GM18498 (cell line): ENCODE results near the gene EPHB2.

Source experiments
- ATAC-seq: cut with Tn5 transposase; IDR thresholded peaks from one replicate; pipeline ENCODE4 v1.9.1; 2021; ENCODE audit warnings: mild to moderate bottlenecking, moderate library complexity; ENCODE audit not compliant: unreplicated experiment

Gene EPHB2

DNA sequence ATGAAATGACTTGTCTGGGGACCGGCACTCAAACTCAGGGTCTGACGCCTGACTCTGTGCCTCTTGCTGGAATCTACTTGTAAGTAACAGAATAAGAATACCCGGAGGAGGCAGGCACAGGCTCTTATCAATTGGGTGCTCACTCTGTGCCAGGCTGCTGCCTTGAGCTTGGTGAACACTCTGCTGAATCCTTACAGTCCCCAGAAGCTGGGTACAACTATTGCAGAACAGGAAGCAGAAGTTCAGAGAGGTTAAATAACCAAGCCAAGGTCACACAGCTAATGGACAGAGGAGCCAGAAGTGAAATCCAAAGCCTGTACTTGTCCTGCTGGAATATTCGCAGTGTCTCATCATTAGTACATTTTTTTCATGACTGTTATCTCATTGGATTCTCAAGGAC, 86.0 kb downstream of the EPHB2 start:
- ATAC-seq, result no peak

DNA sequence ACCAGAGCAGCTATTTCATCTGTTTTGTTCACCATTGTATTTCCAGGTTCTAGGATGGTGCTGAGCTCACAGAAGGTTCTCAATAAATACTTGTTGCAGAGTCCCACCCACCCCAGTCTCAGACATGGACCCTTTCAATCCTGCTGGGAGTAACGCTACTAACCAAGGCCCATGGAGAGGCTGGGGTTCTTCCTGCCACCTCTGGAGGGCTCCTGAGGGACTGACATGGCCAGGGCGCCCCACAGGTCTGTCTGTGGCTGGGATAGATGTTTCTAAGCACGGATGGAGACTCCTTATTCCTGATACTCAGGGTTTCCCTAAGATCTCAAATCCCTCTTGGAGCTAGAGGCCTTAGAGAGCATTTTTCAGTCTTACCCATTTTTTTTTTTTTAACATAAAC, 87.4 kb downstream of the EPHB2 start:
- no peak for ATAC-seq

DNA sequence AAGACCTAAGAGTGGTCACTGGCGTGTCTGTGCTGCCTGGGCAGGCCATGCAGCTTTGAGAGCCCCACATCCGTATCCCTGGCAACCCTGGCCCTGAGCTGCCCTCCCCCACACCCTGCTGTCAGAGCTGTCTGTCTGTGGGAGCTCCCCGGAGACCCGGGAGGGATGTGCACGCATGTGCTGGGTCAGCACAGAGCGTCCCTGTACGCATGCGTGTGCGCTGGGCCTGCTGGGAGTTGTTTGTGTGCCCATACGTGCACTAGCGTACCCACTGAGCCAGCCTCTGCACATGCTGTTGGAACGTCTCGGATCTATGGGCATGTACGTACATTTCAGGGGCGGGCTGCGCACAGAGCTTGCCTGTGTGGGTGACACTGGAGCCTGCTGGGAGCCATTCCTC, 89.3 kb downstream of the EPHB2 start:
- ATAC-seq, result no peak

DNA sequence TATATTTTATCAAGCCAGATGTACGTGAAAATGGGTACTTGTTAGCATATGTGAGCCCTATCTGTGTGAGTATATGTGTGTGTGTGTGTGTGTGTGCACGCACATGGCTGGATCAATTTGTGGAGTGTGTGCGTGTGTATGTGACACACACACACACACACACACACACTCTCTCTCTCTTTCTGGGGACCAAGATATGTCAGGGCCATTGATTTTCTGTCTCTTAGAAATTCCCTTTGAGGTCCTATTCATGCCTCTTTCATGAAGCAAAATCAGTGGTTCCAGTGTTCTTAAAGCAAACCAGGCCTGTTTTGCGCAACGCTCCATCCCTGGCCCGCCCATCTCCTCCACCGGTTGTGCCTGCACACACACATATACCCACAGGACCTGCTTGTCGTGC, 90.0 kb downstream of the EPHB2 start:
- ATAC-seq, result no peak

DNA sequence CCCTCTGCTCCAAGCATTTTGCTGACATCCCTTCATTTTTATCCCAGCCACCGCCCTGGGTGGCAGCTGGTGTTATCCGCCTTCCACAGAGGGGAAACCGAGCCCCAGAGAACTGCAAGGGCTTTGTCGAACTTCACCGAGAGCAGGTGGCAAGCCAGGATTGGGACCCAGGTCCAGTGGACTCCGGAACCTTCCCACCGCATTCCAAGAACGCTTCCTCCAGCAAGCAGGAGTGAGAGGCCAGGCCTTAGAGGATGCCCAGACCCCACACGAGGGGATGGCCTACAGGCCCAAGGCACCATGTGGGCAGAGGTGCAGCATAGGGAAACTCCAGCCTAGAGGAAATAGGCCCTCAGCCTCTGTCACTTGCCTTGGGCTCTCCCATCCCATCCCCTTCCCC, 90.7 kb downstream of the EPHB2 start:
- no peak for ATAC-seq

DNA sequence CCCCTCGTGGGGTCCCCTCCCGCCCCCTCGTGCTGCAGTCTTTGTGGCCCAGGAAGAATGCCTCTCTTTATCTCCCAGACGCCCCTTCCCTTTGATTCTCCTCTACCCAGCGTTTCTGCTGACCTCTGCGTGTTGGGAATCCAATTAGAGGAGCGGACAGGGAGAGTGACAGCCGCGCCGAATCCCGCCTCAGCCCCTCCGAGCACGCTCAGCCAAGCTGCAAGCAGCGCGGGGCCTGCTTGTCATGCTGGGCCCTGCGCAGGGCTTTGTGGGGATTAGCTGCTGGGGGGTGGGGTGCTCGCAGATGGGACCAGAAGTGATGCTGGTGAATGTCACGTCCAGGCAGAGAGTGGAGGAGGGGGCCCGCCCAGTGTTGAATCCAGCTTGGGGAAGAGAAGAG, 91.1 kb downstream of the EPHB2 start:
- ATAC-seq, result no peak

DNA sequence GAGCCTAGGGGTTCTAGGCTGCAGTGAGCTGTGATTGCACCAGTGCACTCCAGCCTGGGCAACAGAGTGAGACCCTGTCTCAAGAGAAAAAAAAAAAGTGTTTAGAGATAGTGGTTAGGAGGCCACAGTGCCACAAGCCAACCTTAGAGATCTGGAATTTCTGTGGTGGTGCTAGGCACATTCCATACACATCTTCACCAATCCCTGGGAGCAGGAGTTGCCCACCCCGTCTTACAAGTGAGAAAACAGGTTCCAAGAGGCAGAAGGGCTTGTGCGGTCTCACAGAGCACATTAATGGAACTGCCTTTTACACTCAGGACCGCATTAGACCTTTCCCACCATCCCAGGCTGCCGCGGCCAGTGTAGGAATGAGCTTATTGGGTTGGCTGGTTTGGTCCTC, 93.2 kb downstream of the EPHB2 start:
- no peak for ATAC-seq

DNA sequence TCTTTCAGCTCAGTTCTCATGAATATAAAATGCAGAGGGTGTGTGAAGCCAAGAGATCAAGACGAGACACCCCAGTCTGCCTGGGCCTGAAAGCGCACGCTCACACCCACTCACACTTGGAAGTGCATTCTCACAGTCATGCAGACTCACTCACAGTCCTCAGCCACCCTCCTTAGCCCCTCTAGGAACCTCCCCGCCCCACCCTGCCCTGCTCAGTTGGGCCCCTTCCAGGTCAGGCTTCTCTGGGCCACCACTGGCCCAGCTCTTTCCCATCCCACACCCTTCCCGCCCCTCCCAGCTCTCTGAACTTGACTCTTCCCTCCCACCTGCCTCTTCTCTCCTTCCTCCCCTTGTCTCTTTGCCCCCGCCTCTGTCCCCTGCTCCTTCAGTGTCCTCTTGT, 93.8 kb downstream of the EPHB2 start:
- ATAC-seq, result no peak

DNA sequence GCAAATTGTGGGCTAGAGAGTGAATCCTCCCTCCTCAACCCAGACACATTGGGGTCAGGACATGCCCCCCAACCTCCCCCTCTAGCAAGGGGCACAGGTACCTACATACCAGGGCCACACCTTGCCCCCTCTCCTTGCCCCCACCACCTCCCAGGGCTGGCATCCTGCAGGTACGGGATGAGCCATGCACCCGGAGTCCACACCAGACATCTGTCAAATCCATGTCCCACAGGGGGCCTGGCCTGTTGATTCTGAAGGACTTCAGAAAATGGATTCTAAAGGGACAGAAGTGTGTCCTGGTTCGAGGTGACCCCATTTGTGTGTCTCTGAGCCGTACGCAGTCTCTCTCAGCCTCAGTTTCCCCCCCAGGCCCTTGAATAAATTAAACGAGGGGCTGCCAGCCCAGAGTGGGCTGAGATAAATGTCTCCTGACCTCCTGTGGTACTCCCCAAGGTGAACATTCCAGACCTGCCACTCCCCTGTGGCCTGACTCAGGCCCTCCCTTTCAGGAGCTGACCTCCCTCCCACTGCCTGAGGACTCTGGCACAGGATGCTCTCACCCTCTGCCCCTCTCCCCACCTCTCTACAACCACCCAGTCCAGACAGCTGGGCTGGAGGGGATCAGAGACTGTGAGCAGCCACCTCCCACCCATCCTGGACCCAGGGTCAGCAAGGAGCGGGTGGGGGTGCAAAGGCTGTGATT, 94.5 kb downstream of the EPHB2 start:
- ATAC-seq, result no peak

DNA sequence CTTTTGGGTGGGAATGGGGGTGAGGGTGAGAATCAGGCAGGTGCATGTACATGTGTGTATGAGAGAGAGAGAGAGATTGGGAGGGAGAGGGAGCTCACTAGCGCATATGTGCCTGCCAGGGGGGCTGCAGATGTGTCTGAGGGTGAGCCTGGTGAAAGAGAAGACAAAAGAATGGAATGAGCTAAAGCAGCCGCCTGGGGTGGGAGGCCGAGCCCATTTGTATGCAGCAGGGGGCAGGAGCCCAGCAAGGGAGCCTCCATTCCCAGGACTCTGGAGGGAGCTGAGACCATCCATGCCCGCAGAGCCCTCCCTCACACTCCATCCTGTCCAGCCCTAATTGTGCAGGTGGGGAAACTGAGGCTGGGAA, 95.0 kb downstream of the EPHB2 start:
- no peak for ATAC-seq

DNA sequence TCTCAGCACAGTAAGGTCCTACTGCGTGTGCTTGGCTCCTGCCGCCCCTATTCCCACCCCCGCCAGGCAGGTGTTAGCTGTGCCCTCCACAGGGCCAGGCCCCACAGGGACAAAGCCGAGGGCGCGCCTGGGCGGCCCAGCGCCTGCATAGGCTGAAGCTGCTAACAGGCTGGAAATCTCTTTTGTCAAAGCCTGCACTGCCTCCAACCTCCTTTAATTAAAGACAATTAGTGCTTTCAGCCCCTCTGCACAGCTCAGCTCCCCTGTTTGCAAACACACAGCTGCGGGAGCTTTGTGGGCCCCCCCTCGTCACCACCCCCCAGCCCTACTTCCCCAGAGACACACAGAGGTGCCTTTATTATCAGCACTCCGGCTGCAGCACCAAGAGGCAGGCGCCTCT, 95.9 kb downstream of the EPHB2 start:
- no peak for ATAC-seq

DNA sequence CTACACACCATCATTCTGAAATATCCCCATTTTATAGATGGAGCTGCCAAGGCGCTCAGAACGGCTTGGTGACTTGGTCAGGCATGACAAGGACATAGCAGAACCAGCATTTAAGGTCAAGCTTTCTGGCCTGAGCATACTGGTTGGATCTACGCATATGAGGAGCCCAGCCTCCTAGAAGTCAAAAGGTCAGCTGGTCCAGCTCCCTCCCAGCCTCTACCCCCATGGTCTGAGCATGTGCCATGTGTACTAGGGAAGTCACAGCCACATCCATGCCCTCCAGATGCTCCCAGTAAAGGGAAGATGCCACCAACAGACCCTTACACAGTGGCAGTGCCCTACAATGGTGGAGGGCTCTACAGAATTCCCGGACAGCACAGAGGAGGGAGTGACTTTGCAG, 96.7 kb downstream of the EPHB2 start:
- no peak for ATAC-seq

DNA sequence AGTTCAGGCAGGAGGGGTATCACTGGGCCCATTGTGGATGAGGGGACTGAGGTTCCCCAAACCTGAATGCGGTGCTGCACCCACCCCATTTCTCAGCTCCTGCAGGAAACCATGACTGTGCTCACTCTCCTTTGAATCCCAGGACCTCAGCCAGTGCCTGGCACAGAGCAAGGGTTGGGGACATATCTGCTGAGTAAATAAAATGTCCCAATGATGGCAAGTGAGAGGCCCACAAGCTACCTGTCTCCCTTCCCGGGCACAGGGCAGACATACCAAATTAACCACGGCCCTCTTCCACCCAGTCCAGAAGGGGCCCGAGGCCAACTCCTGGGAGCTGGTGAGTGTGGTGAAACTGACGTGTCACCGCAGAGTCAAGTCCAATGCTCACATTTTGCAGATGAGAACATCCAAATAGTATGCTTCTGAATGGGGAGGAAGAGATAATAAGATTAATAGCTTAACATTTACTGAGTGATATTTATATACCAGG, 97.6 kb downstream of the EPHB2 start:
- ATAC-seq, result no peak

DNA sequence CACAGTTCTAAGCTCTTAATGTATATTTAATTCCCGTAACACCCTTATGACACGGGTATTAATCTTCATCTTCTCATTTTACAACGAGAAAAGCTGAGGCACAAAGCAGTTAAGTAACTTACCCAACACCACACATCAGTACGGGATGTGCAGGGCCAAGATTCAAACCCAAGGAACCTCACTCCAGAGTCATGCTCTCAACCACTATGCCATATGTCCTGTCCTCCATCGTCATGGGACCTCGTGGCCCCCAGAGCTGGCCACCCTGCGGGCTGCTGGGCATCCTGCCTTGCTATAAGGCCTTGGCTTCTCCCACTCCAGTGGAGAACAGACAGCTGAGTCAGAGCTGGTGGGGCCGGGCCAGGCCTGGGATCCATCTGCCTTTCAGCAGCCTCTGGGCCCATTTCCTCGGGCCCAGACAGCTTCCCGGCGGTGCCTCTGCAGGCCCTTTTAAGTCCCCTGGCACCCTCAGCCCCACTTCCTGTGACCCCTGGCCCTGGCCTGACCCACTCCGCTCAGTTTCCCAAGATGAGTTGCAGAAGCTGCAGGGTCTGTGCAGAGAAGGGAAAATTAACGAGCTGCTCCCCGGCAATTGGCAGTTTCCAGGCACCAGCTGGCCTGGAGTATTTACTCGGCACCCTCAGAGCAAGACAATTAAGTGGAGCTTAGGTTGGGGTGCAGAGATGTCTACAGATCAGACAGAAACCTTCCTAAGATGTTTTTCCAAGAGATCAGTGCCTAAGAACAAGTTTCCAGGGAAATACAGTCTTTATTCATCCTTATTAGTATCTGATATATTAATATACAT, 98.2 kb downstream of the EPHB2 start:
- ATAC-seq, result no peak

DNA sequence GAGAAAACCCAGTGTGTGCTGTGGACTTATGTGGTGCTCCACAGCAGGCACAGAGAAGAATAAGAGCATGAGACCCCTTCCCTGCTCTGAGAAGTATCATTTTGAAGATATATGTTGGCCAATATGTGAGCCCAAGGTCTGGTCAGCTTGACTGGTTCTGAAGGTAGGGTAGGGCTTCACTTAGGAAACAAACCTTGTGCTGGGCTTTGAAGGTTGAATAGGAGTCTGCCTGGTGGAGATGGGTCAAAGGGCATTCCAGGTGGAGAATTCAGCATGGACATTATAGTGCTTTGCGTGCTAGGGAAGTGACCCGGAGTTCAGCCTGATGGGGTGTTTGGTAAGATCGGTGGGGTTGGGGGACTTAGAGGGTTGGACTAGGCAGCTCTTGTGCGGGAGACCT, 99.1 kb downstream of the EPHB2 start:
- ATAC-seq, result no peak

DNA sequence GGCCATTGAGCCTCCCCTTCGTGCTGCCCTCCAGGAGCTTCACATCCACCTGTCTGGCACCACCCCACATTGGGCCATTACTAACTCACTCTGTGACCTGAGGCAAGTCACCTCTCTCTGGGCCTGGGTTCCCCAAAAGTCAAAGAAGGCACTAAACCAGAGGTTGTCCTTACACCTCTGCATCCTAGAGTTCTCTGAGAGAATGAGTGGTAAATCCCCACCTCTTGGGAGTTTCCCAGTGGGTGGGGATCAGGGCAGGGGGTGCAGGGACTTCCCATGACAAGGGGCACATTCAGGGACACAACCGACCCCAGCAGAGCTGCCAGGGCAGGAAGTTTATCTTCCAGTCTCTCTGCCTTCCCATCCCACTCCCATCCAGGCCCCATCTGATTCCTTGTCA, 99.7 kb downstream of the EPHB2 start:
- ATAC-seq, result no peak

DNA sequence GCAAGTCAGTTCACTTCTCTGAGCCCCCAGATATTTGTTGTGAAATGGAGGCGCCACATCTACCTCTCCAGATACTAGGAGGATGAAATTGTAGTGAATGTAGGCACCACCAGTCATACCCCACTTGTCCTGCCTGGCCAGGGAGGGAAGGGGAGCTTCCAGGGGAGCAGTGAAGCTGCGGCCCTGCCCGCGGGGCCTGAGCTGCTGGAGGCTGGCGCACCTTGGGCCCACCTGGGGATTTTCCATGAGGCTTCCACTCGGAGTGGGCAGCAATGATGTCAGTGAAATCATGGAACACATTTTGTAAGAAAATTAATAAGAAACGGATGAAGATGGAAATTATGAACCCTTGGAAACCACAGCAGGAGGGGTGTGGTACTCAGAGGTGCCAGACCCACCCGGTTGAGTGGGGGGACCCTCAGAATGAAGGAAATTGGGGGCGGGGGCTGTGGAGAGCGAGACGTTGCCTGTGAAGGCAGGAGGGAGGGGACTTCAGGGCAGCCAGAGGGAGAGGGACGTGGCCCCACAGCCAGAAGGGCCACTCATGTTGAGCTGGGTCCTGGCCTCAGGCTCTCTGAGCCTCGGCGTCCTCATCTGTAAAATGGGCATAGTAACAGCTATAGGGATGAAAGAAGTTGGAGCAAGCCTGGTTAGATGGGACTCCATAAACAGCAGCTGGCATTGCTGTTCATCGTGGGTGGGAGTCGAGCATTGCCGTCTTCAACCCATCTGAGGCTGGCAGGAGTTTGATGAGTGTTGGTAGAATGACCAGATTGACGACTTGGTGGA, 101.6 kb downstream of the EPHB2 start:
- no peak for ATAC-seq

DNA sequence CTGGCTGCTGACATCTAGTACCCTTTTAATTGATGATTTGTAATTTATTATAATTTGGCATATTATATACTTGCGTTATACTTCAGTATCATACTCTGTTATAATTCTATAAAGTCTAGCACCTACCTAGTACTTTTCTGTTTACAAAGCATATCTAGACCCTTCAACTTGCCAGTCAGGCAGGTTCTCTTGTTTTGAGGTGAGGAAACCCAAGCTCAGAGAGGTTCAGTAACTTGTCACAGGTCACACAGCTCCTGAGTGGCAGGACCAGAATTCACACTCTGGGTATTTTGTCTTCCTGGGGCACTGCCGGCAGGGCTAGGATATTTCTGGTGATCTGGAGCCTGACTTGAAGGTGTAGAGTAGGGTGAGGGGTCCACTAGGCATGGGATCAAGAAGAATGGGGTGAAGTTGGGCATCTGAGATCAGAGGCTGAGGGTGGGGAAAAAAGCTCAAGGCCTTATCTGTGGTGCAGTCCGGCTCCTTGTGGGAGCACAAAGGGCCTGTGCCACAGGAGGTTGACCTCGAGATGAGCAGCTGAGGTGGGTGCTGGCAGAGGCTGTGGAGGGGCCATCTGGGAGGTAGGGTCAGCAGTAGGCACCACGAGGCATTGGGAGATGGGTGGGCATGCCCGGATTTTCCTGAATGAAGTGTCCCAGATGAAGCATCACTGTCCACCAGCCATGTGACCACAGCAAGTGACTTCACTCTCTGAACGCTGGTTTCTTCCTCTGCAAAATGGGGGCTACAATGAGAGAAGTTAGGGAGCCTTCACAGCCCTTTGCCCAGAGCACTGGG, 102.6 kb downstream of the EPHB2 start:
- ATAC-seq, result no peak

DNA sequence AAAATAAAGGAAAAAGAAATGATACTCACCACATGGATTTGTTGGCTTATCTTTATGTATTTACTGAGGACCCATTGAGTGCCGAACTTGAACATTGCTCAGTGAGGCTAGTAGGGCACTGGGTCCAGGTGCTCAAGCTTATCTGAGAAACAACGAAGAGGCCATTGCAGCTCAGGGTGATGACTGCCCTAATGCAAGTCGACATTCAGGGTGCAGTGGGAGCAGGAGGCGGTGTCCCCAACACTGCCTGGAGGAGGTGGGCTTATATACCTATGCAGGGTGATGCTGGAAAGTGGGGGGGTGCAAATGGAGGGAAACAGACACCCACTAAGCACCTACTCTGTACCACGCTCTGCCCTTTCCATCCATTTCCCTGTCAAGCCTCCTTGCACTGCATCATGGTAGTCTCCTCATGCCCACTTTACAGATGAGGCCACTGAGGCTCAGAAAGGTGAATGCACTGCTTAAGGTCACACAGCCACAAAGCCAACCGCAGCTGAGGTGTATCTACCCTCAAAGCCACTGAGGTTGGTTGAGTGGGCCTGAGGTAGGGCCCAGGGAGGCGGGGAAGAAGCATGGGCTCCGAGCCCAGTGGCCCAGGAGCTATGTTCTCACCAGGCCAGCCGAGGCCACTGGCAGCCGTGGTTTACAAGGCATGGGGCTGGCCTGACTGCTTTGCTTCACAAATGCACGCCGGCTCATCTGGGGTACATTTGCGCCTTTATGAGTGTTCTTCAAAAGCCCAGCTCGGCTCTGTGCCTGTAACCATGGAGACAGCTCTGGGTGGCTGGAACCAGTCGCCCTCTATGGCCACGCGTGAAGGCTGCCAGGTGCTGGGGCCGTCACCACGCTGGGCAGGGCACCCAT, 103.8 kb downstream of the EPHB2 start:
- no peak for ATAC-seq

DNA sequence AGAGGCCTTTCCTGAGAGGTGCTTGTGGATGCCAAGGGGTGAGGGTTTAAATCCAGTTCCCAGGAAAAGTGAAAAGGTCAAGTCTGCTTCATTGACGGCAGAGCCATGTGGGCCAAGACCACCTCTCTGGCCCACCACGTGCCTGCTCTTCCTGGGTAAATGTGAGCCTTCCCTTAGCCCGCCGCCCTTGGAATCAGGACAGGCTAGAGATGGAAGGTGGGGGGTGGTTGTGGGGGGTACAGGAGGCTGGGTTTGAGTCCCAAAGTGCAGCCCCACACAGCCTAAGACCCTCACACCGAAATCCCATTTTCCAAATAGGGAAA, 104.4 kb downstream of the EPHB2 start:
- no peak for ATAC-seq
